GM12875 (cell line): ENCODE measurements around the gene TBX22.
"Not testable (repeated sequence)": the region's sequence is repeated elsewhere in the genome, so short reads cannot be mapped to it uniquely, and the experiment has no call there.

Source experiments
- H3K4me3 ChIP-seq: one replicate; pipeline ENCODE4 v1.5.1; 2011; ENCODE audit warnings: low read depth, low read length, control low read depth
- TF ChIP-seq, protein P1 (sequence below): IDR thresholded peaks from 2 replicates; pipeline ENCODE4 v1.5.1; 2011; ENCODE audit warnings: low read depth, mild to moderate bottlenecking, control low read depth, inconsistent platforms, low read length, moderate library complexity, borderline replicate concordance; ENCODE audit not compliant: insufficient read depth

TBX22 gene

DNA sequence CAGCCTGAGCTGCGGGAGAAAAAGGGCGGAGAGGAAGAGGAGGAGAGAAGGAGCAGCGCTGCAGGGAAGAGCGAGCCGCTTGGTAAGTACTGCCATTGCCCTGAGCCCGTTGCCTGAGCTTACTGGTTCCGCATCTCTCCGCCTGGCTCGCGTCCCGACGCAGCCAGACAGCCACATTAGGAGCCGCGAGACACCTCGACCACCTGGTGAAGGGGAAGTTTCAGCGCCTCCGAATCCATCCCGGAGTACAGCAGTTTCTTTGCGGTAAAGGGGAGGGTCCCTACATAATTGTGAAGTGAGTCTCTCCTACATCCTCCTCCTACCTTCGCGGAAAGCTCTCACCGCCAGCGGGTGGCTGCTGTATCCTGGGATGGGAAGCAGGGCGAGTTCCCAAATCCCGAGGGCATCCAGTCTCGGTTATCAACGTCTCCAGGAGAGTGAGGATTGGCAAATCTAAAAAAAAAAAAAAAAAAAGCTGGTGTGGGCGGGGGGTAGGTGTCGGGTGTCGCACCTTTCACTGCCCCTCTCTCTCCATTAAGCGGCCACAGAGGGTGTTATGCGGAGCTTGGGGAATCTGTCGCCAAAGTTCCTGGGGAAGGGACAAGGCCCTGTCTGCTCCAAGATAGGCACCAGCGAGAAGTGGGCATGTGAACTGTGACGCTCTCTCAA lies 7.9 kb downstream of the TBX22 start:
- TF ChIP-seq, protein P1, sequence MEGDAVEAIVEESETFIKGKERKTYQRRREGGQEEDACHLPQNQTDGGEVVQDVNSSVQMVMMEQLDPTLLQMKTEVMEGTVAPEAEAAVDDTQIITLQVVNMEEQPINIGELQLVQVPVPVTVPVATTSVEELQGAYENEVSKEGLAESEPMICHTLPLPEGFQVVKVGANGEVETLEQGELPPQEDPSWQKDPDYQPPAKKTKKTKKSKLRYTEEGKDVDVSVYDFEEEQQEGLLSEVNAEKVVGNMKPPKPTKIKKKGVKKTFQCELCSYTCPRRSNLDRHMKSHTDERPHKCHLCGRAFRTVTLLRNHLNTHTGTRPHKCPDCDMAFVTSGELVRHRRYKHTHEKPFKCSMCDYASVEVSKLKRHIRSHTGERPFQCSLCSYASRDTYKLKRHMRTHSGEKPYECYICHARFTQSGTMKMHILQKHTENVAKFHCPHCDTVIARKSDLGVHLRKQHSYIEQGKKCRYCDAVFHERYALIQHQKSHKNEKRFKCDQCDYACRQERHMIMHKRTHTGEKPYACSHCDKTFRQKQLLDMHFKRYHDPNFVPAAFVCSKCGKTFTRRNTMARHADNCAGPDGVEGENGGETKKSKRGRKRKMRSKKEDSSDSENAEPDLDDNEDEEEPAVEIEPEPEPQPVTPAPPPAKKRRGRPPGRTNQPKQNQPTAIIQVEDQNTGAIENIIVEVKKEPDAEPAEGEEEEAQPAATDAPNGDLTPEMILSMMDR: no peak
- H3K4me3 ChIP-seq: no peak overlapping the region

DNA sequence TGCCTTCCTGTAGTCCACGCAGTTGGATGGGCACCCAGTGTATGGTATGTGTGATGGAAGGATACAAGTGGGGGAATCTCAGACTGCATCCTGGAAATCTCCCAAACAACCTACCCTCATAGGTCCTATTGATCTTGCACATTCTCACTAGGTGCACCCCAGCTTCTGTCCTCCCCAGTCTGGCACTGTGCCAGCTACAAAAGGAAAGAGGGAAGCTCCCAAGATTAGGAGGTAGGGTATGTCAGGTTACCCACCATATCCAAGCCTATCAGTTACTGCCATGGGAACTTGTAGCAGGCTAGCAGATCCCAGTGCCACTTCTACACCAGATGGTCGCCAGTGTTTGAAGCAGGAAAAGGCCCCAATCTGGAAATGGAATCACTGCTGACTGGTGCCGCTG lies 11.6 kb downstream of the TBX22 start:
- TF ChIP-seq, protein P1: no peak

DNA sequence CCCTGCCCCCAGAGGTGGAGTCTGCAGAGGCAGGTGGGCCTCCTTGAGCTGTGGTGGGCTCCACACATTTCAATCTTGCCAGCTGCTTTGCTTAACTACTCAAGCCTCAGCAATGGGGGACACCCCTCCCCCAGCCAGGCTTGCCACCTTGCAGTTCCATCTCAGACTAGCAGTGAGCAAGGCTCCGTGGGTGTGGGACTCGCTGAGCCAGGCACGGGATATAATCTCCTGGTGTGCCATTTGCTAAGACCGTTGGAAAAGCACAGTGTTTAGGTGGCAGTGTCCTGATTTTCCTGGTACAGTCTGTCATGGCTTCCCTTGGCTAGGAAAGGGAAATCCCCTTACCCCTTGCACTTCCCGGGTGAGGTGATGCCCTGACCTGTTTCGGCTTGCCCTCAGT lies 51.6 kb downstream of the TBX22 start:
- not testable (repeated sequence) for H3K4me3 ChIP-seq

More for the DNA sequence above, 11.6 kb downstream of the TBX22 start:
- no peak overlapping the region for H3K4me3 ChIP-seq

DNA sequence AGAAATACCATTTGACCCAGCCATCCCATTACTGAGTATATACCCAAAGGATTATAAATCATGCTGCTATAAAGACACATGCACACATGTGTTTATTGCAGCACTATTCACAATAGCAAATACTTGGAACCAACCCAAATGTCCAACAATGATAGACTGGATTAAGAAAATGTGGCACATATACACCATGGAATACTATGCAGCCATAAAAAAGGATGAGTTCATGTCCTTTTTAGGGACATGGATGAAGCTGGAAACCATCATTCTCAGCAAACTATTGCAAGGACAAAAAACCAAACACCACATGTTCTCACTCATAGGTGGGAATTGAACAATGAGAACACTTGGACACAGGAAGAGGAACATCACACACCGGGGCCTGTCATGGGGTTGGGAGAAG lies 61.1 kb downstream of the TBX22 start:
- H3K4me3 ChIP-seq: not testable (repeated sequence)
